Measurements from ENCODE around the gene AUTS2. TPM values are rescaled to one million over a fixed set of nuclear protein-coding genes. Genes with fewer than 3 reads are reported as not detected.

The AUTS2 gene
- polyA plus RNA-seq, 1 experiment: 0.54 TPM

- CTCF ChIA-PET: no interaction called here
Measured at GRCh38 chr7:69912141-69912540, 313.9 kb downstream of the AUTS2 start.

GRCh38 chr7:69912846-69913245 lies 314.6 kb downstream of the AUTS2 start:
- no peak overlapping the region for H3K4me3 ChIP-seq (ENCODE audit: low read depth, low read length)
- DNase-seq (ENCODE audit: low read depth): no peak
- ChIA-PET POLR2A (no interaction called here), CTCF (no interaction called here)
- H3K36me3 ChIP-seq (ENCODE audit: control insufficient read depth, insufficient read depth, low read length): no peaks in the 10 kb centered on the region
- H3K27me3 ChIP-seq (ENCODE audit: control insufficient read depth, insufficient read depth, low read length): no peaks in the 10 kb centered on the region
- no peak for TF ChIP-seq CTCF (IDR thresholded peaks at IDR 0.05; ENCODE audit: insufficient read depth, low read depth, low read length)

More at GRCh38 chr7:69912141-69912540, 313.9 kb downstream of the AUTS2 start:
- Histone ChIP-seq H3K4me3 (ENCODE audit: low read depth, low read length) (no peak overlapping the region), H3K36me3 (ENCODE audit: control insufficient read depth, insufficient read depth, low read length) (no peaks in the 10 kb centered on the region), H3K27me3 (ENCODE audit: control insufficient read depth, insufficient read depth, low read length) (no peaks in the 10 kb centered on the region)
- DNase-seq (ENCODE audit: low read depth): no peak
- POLR2A ChIA-PET: no interaction called here
- TF ChIP-seq CTCF (IDR thresholded peaks at IDR 0.05; ENCODE audit: insufficient read depth, low read depth, low read length): no peak

GRCh38 chr7:69919426-69920111 lies 321.3 kb downstream of the AUTS2 start:
- no peaks in the 10 kb centered on the region for H3K27me3 ChIP-seq (ENCODE audit: control insufficient read depth, insufficient read depth, low read length)
- H3K36me3 ChIP-seq (ENCODE audit: control insufficient read depth, insufficient read depth, low read length): no peaks in the 10 kb centered on the region
- ChIA-PET CTCF (no interaction called here), POLR2A (no interaction called here)
- no peak for TF ChIP-seq CTCF (IDR thresholded peaks at IDR 0.05; ENCODE audit: insufficient read depth, low read depth, low read length)
- DNase-seq (ENCODE audit: low read depth): no peak
- H3K4me3 ChIP-seq (ENCODE audit: low read depth, low read length): no peak overlapping the region

GRCh38 chr7:69920797-69921196 lies 322.5 kb downstream of the AUTS2 start:
- TF ChIP-seq CTCF (IDR thresholded peaks at IDR 0.05; ENCODE audit: insufficient read depth, low read depth, low read length): no peak
- CTCF ChIA-PET: no interaction called here
- Histone ChIP-seq H3K36me3 (ENCODE audit: control insufficient read depth, insufficient read depth, low read length) (no peaks in the 10 kb centered on the region), H3K4me3 (ENCODE audit: low read depth, low read length) (no peak overlapping the region), H3K27me3 (ENCODE audit: control insufficient read depth, insufficient read depth, low read length) (no peaks in the 10 kb centered on the region)
- POLR2A ChIA-PET: no interaction called here
- no peak for DNase-seq (ENCODE audit: low read depth)

DNA sequence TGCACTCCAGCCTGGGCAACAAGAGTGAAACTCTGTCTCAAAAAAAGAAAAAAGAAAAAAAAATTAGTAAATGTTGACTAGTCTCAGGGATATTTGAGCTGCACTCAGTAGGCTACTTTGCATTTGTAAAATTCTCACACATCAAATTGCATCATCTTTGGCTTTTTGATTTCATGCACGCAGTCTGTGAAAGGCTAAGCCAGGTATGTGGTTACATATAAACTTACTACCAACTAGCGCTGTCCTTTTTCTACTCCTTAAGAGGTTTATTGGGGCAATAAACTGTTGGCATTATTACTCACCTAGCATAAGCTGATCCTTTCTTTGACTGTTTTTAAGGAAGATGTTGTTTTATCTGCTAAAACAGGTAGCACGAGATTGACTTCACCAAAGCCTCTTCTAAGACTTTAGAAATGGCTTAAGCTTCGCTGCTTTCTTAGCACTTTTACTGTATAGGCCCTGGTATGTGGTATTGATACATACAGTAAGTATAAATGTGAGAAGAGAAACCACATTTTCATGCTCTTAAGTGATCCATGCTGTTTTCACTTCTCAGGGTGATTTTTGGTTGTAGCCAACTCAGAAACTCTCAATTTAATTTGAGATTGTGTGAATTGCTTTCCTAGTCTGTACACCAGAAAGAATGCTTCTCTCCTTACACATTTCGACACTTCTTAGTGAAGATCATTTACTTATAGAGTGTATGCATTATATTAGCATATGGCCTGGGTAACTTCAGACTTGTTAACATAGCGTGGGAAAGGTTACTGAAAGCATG lies 323.9 kb downstream of the AUTS2 start:
- TF ChIP-seq CTCF (IDR thresholded peaks at IDR 0.05; ENCODE audit: insufficient read depth, low read depth, low read length): no peak
- H3K27me3 ChIP-seq (ENCODE audit: control insufficient read depth, insufficient read depth, low read length): no peaks in the 10 kb centered on the region
- no peak overlapping the region for H3K4me3 ChIP-seq (ENCODE audit: low read depth, low read length)
- no peak for DNase-seq (ENCODE audit: low read depth)
- CTCF ChIA-PET: interaction anchor here (0.6 kb wide), 1 partner anchor 1573 kb away, joined by 3 read pairs; no protein-coding TSS in a partner anchor
- no peaks in the 10 kb centered on the region for H3K36me3 ChIP-seq (ENCODE audit: control insufficient read depth, insufficient read depth, low read length)
- POLR2A ChIA-PET: no interaction called here

Measured in BJ (cell line).